Measurements from ENCODE around the gene CHL1.

Gene CHL1

DNA sequence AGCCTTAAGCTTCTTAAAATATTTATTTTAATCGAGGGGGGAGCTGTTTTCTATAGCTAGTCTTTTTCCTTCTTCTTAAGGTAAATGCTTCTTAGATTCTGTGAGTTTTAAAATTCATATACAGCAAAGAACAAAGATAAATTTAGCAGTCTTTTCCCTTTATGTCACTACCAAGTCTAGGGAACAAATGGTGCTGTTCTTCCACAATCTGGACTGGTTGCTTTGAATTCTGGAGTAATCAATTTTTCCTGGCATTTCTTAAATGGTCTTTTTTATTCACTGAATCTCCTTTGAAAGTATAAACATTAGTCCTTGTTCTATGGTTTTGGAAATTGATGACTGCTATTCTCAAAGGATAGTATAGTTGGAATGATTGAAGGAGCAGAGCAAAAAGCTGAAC lies 82.8 kb downstream of the CHL1 start:
- DNase-seq = no peak

DNA sequence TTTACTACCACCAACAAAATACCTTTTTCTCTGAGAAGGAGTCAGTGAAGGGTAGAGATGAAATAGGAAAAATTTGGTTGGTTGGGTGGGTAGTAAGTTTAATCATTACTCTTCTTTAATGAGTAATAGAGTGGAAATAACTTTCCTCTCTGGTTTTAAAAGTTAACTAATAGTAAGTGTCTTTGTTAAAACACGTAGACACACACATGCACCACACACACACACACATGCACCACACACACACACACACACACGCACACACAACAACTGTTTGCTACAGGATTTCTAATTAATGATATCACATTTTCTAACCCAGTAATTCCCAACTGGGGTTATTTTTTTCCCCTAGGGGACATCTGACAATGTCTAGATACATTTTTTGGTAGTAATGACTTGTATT lies 84.1 kb downstream of the CHL1 start:
- DNase-seq = no peak

DNA sequence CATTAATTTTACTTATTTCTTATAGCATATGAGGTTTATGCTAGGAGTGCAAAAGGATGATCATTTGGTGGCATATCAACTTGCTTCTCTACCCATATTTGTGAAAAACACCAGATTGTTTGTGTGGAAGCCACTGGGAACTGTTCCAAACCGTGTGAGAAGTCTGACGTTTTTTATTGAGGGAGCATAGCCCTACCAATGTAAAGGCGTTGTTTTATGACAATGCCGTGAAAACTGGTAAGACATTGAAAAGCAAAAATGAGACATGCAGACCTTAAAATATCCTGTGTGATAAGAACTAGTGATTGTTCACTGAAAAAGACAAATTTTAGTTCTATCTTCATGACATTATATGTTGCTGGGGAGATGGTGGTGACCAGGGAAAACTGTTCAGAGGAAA lies 87.8 kb downstream of the CHL1 start:
- no peak for DNase-seq

DNA sequence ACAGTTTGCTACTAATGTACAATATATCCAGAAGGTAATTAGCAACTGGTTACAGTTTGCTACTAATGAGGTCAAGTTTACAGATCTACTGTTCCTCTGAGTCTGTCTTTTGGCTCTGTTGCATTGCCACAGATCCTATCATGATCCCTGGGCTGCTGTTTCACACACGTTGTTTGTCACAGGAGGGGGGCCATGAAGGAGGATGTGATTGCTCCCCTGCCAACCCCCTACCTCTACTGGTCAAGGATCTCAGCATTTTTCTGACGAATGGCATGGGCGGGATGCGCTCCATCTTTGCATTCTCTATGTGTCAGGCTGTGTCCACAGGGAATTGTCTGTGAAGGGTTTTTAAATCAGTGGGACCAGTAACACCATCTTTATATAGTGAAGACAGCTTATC lies 91.9 kb downstream of the CHL1 start:
- no peak for DNase-seq

DNA sequence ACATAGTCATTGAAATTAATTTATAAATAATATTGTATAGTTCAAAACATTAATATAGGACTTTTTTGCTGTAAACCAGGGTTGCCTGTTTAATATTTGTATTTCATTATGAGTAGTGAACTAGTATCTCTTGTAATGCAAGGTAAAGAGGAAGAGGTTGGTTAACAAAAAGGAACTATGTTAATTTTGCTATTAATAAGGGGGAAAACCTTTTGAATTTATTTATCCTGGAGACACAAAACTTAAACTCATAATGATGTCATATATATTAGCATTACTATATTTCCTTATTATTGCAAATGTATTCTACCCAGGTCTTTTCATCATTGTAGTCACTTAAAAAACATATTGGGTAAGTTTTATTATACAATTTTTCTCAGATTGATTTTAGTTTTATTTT lies 94.5 kb downstream of the CHL1 start:
- DNase-seq = no peak

DNA sequence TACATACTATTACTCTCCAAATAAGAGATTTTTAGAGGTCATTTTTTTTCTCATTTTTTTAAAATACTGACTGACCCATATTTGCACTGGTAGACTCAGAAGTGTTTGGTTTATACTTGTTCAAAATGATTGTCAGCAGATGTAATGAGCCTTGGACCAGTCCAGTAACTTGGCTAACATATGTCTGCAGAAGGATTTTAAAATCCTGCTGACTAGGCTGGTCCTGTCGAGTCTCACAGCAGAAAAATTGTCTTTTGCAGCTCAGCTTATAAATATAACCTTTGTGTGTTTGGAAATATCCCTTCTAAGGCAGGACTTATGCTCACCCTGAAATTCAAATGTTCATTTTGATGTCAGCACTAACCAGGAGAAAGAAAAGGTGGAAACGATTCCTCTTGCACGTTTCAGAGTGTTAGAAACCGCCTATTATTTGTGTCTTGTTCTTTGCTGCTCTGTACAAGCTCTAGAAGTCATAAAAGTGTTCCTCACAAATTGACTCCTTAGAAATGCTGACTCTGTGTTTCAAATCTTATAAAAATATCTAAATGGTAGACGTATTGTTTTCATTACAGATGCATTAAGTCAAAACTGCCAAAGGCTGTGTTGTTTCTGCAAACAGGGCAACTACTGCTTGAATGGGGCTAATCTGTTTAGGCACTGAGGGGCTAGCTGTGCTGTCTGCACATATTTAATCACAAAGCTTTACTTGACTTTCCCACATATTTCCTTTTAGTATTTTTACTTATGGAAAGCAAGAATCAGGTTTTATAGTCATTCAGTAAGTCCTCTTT lies 95.3 kb downstream of the CHL1 start:
- DNase-seq = no peak

DNA sequence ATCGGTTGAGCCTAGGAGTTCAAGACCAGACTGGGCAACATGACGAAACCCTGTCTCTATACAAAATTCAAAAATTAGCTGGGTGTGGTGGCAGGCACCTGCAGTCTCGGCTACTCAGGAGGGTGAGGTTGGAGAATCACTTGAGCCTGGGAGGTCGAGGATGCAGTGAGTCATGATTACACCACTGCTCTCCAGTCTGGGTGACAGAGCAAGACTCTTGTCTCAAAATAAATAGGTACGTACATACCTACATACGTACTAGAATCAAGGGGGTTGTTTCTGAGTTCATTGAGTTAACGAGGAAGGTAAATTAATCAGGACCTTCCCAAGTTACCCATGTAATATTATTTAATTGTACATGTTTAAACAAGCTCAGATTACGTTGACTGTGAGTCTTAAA lies 97.5 kb downstream of the CHL1 start:
- no peak for DNase-seq

DNA sequence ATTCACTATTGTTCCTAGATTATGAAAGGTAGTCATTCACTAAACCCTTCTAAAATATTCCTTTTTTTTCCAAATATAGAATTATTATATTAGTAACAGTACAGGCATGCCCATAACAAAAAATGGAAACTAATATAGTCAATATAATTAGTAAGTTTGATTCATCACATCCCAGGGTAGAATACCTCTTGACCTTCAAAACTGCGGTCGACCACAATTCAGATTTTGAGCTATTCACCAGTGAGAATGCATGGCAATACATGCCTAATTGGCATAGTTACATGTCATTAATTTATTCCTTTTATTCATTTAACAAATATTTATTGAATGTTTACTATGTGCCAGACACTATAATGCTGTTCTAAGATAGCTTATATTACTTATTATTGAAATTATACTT lies 98.0 kb downstream of the CHL1 start:
- DNase-seq = no peak

DNA sequence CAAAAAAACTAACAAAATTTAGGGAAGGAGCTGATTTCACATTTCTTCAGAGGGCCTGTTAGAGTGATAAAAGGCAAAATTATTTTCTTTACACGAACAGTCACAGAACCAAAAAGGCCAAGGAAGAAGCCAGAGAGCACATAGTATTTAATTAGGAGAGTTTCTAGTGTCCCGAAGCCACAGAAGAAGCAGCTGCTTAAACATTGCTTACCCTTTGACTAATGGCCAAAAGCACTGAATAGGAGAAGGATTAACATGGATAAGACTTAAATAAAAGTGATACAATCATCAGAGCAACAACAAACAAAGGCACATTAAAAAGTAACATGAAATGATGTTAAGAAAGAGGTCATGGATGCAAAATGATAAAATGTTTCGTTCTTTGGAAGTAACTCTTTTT lies 98.6 kb downstream of the CHL1 start:
- no peak for DNase-seq

DNA sequence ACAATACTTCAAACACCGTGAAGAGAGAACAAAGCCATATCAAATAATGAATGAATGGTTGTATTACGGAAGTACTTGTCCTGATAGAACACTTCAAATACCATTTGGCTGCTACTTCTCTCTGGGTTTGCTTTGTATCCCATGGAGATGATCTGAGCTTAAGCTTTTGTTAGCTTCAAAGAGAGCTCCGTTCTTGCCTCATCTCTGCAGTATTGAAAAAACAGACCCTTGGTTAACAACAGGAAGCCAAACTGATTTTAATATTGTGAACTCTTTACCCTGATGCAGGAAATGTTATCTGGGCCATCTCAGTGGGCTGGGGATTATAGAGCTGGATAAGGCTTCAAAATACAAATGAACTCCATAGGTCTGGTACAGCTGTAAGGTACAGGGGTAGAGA lies 101.0 kb downstream of the CHL1 start:
- DNase-seq = no peak

DNA sequence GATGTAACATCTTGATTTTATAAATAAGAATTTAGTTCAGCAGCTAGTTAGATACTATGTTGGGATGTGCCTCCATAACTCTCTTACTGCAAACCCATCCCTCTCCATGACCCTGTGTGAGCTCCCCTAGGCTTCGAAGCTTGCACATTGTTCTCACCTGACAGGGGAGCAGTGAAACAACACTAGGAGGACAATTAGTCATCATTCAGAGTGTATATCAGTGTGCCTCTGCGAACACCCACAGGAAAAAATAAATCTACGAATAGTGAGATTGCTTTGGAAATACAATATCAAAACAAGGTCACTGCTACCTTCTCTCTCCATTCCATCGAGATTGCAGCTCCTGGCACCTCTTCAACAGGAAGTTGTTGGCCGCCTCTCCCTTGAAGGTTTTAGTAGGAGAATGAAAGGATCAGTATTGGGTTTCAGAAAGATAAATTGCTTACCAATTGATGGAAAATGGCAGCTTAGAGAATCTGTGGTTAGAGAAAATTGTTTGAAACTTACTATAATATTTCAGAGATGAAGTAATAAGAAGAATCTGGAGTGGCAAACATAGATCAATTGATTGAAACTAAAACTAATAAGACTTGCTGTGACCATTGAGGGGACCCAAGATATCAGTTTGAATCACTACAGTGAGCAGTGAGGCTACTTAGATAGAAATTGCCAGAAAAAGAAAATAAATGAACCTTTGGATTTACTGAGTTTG lies 103.2 kb downstream of the CHL1 start:
- DNase-seq = no peak

DNA sequence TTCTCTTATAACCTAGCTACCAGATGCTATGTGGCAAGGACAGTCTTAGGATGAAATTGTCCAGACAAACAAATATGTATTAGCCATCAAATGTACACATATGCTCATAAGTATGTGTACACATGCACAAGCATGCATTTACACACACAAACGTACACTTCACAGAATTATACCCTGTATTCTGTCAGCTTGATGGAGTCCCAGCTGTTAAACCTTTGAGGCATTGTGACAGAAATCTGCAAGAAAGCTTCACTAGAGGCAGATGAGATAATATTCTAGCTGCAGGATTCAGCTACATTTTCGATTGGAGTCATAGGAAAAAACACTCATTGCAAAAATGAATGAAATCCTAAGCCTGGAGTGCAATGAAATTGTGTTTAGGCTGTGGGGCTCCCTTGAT lies 110.6 kb downstream of the CHL1 start:
- DNase-seq = no peak

DNA sequence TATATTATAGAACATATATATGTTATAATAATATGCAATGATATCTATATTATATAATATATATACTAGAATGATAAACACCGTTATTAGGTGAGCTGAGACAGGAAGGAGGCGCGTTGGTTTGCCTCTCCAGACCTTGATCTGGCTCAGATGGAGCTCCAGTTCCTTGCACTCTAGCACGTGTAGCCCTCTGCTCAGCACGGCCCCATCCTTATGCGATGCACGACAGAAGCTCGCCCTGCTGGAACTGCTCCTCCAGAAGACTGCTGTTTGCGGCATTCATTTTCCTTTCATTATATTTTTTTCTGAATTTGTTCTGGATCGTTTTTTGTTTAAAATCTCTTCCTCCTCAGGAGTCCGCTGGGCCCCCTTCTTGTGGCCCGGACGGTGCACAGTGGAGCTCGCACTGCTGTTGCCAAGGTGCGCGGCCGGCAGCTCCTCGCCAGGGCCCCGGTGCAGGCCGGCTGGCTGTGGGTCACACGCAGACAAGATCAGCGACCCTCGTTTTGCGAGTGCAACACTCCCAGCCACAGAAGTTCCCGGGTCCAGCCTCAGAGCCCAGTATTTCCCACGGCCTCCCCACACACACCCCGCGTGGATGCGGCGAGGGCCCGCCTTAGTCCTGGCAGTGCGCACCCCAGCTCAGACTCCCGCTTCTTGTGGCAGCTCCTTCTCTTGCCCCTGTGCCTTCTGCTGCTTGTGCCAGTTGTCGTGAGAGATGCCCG lies 112.2 kb downstream of the CHL1 start:
- DNase-seq = no peak

DNA sequence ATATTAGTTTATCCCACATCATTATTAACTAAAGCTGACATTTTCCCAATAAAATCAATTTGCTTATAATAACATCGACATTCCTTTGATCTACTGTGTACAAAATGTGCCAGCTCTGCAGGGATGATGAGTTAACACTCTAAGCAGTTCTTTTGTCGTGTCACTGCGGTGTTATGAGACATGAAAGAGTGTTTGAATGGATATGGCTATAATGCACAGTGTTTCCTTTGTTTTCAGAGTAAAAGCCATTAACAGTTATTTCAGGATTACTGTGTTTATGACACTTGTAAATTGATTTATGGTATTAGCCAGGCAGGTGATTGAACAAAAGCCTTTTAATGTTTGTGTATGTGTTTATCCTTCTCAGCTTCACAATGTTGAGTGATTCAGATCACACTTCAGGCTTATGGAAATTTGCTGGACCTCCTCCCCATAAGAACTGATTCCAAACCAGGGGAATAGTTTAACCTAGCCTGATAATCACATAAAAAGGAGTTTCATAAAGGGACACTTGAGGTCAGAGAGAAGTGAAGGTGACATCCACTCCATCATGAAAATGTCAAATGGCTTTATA lies 115.7 kb downstream of the CHL1 start:
- DNase-seq = peak; percentile 44

DNA sequence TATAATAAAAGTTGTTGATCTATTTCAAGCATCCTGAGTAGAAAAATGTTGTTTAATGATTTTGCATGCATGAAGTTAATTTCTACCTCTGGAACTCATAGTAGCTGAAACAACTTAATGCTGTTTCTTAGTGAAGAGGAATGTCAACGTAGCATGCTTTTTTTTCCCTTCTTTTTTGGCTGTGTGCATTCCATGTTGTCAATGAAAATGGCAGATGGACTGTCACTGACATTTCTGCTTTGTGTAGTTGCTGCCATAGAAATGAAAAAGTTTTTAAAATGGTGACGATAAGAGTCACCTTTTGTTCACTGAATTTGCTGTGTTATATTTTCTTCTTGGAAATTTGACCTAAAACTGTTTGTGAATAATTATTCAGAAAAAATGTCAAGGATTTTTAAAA lies 116.3 kb downstream of the CHL1 start:
- no peak for DNase-seq

DNA sequence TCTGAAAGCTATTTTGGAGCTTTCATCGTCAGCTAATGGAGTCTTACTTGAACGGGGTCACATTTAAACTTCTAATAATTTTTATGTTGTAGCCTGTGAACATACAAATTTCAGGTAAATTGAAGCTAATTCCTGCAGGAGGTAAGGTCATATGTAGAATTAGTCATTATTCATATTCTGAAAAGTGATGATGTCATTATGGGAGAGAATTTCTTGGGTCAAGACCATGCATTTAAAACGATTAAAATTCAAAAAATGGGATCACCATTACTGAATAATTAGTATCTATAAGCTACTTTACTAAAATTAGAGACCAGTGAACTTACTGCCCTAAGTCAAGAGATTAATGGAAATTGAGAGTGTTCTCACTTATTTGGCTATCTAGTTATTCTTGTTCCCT lies 120.4 kb downstream of the CHL1 start:
- no peak for DNase-seq

DNA sequence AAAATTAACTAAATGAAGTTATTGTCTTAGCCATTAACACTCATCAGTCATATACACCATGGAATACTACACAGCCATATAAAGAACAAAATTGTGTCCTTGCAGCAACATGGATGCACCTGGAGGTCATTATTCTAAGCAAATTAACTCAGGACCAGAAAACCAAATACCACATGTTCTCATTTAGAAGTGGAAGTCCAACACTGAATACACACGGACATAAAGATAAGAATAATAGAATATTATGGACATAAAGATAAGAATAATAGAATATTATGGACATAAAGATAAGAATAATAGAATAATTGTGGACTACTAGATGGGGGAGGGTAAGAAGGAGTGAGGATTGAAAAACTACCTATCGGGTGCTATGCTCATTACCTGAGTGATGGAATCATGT lies 122.3 kb downstream of the CHL1 start:
- DNase-seq = no peak

DNA sequence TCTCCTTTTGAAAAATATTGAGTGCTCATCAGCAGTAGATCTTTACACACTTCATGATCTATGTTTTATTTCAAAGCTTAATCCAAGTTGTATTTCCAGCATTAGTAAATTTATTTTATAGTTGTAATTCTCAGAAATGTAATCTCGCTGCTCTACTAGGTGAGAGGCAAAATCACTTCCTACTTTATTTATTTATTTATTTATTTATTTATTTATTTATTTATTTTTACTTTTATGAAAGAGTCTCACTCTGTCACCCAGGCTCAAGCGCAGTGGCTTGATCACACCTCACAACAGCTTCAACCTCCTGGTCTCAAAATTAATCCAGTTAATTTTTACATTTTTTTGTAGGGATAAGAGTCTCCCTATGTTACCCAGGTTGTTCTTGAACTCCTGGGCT lies 127.9 kb downstream of the CHL1 start:
- DNase-seq = no peak

DNA sequence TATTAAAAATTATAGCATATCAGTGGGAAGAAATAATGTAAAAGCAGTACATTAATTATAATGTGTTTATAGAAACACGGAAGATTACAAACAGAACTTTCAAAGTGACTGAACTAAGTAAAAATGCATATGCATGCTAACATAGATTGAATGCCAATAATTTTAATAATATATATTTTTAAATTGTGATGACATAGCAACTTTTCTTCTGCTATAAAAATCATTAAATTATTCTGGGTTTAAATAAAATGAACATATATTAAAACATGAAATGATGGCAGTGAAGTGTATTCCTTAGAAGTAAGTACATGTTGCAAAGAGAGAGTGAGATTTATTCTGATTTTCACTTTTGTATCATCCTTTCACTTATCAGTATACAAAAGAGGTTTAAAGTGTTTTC lies 128.9 kb downstream of the CHL1 start:
- DNase-seq = no peak

DNA sequence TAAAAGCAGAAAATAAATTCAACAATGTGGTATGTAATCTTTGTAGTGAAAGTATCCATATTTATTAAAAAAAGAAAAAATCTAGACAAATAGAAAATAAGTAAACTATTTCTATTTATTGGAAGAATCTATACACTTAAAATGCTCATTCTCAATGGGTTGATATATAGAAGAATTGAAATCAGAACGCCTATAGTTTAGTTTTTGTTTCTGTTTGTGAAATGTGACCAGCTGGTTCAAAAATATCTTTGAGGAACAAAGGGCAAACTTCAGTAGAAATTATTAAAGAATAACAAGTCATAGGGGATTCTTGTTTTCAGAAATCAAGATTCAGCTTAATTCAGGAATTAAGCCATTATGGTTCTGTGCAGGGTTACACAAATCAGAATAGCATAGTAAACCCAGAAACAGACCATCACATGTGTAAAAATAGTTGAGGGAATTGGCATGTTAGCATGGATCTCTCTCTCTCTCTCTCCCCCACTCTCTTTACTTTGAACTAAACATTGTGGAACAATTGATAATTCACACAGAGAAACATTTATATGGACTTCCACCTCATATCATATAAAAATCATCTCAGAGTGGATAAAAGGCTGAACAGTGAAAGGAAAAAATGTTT lies 134.0 kb downstream of the CHL1 start:
- no peak for DNase-seq

DNA sequence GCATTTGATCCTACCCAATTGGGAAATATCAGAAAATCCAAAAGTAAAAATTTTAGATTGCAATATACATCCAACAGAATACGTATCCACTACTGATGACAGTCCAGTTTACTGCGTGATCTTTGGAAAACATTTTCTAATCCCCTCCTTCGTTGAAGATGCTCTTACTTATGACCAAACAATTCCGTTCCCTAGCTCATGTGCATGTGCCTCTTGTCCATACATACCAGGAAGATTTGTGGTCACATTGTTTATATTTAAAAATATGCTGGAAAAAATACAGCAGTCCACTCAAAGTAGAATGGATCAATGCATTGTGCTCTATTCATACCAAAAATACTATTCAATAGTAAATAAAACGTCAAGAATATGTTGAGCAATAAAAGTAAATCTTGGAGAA lies 135.3 kb downstream of the CHL1 start:
- no peak for DNase-seq

DNA sequence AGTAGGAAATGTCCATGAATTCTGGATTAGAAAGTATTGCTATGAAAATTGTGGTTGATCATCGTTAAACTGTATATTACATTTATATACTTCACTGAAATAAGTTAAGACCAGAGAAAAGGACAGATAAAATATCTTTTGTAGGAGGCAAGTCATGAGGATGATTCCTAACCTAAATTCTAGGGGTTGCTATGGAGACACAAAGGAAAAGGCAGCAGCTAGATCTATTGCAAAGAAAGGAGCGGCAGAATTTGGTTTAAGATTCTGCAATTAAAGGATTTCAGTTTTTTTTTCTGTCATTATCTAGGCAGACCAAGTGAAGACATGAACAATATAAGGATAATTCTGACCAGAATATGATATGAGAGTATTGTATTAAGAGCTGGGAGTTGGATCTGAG lies 136.1 kb downstream of the CHL1 start:
- no peak for DNase-seq

DNA sequence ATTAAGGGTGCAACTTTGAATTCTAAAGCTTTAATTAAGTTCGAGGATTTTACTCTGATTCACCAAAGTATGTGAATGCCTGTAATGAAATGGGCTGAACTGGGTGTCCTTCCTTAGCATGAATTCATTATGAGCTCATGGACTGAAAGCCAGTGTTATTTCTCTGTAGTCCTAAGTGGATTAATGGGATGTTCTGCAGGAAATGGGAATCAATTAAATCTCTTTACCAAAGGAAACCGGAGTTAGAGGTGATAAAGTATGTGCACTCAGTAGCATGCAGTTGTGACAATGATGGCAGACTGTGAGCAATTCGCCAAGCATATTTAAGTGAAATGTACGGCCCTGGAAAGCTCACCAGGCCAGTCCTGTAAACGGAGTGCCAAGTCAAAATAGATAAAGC lies 138.7 kb downstream of the CHL1 start:
- DNase-seq = no peak
